SU-DHL-6 (cell line): ENCODE results near the gene OLFM1.

Experiments used
- H2AFZ ChIP-seq: fragments of 200-600 bp; sonication (generic); 2 replicates; pipeline ENCODE4 v1.6.1; 2014; ENCODE audit warnings: low read depth, mild to moderate bottlenecking, moderate library complexity, mixed read lengths, antibody characterized with exemption, low read length; ENCODE audit not compliant: severe bottlenecking
- H3F3A ChIP-seq: fragments of 200-600 bp; shearing (Covaris generic); 2 replicates; pipeline ENCODE4 v1.6.0; 2016; ENCODE audit warnings: antibody characterized with exemption, mild to moderate bottlenecking; ENCODE audit not compliant: insufficient read depth
- H3K27ac ChIP-seq: fragments of 200-600 bp; sonication (generic); 2 replicates; pipeline ENCODE4 v1.5.1; 2016; ENCODE audit warnings: low read depth, mild to moderate bottlenecking, low read length, moderate library complexity, mixed read lengths
- H3K27me3 ChIP-seq: fragments of 200-600 bp; sonication (generic), shearing (Covaris generic); 2 replicates; pipeline ENCODE4 v1.6.0; 2014; ENCODE audit warnings: mild to moderate bottlenecking, low read length
- H3K36me3 ChIP-seq: fragments of 200-600 bp; sonication (generic); 2 replicates; pipeline ENCODE4 v1.6.1; 2014; ENCODE audit warnings: mild to moderate bottlenecking, low read length, mixed read lengths
- H3K4me2 ChIP-seq: fragments of 300-600, 200-600 bp; shearing (Covaris generic), sonication (generic); 2 replicates; pipeline ENCODE4 v1.6.0; 2014; ENCODE audit warnings: low read length, low read depth, mild to moderate bottlenecking; ENCODE audit not compliant: poor library complexity, severe bottlenecking
- H3K4me3 ChIP-seq: fragments of 200-600 bp; sonication (generic); 2 replicates; pipeline ENCODE4 v1.5.1; 2014; ENCODE audit warnings: antibody characterized with exemption, low read length, mild to moderate bottlenecking, mixed read lengths; ENCODE audit not compliant: insufficient read depth, poor library complexity, severe bottlenecking
- H3K79me2 ChIP-seq: fragments of 200-600 bp; sonication (generic); 2 replicates; pipeline ENCODE4 v1.6.1; 2014; ENCODE audit warnings: mild to moderate bottlenecking, low read length, moderate library complexity; ENCODE audit not compliant: insufficient read depth
- H3K9ac ChIP-seq: fragments of 200-600 bp; sonication (generic); 2 replicates; pipeline ENCODE4 v1.7.0; 2014; ENCODE audit warnings: mild to moderate bottlenecking, low read length
- H3K9me2 ChIP-seq: fragments of 200-600 bp; sonication (generic); replicated peaks from 2 replicates; pipeline ENCODE4 v1.6.1; 2014; ENCODE audit warnings: low read length; ENCODE audit not compliant: insufficient read depth
- H3K9me3 ChIP-seq: fragments of 200-600 bp; sonication (generic); 2 replicates; pipeline ENCODE4 v1.6.1; 2014; ENCODE audit warnings: low read length, mixed read lengths; ENCODE audit not compliant: insufficient read depth
- H4K20me1 ChIP-seq: fragments of 200-600 bp; sonication (generic); 2 replicates; pipeline ENCODE4 v1.6.1; 2014; ENCODE audit warnings: low read depth, mild to moderate bottlenecking, antibody characterized with exemption, low read length, moderate library complexity, mixed read lengths
- CTCF ChIP-seq: fragments of 200-600 bp; sonication (generic); IDR thresholded peaks from one replicate; pipeline ENCODE4 v1.5.1; 2017; ENCODE audit warnings: antibody characterized with exemption, mild to moderate bottlenecking, low read length, moderate library complexity; ENCODE audit not compliant: insufficient read depth, poor library complexity, severe bottlenecking
- EZH2phosphoT487 ChIP-seq: fragments of 200-600 bp; sonication (generic), shearing (Covaris generic); conservative IDR thresholded peaks from 2 replicates; pipeline ENCODE4 v1.6.1; 2018; ENCODE audit warnings: mild to moderate bottlenecking, antibody characterized with exemption, low read length, moderate library complexity, mixed read lengths

Gene OLFM1

DNA sequence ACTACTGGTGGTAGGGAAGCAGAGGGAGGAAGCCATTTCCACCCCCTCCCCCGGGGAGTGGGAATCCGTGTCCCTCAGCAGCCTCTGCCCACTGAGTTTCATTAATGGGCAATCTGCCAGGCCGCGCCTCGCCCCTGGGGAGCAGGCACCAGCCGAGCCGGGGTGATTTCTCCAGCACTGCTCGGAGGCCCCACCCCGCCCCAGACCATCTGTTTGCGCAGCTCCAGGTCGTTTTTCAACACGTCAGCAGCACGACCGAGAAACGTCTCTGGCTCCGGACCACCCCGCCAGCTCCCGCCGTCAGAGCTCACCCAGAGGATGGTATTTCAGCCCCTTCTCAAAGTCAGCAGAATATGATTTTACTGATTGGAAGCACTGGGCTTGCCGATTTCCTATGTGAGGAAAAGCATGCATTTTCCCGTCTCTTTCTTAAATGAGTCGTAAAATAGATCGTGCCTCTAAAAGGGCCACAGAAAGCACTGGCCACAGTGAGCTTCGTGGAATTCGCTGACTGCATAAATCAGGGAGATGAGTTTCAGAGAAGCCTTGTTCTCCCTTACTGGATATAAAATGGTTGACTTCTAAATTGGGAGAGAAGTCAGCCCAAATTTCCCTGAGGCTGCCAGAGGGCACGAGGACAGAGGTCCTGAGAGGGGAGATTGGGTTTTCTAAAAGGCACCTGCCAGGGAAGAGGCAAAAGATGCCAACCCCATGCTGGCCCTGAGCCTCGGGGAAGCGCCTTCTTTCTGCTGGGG lies 47.0 kb downstream of the OLFM1 start:
- Histone ChIP-seq H3F3A (no peaks in the 10 kb centered on the region), H3K4me3 (no peak overlapping the region), H3K9me2 (no peaks in the 10 kb centered on the region), H3K9ac (no peak overlapping the region), H3K27me3 (no peaks in the 10 kb centered on the region), H3K4me2 (no peak overlapping the region), H3K27ac (no peak overlapping the region), H3K9me3 (0 out of 2 replicates have a peak, but pooled peaks cover 2% of the 10 kb centered on the region), H4K20me1 (no peaks in the 10 kb centered on the region), H2AFZ (no peak overlapping the region), H3K36me3 (no peaks in the 10 kb centered on the region), H3K79me2 (no peaks in the 10 kb centered on the region)
- TF ChIP-seq EZH2phosphoT487 (no peak), CTCF (no peak)

GRCh38 chr9:135135171-135135928 lies 47.9 kb downstream of the OLFM1 start:
- H3K27ac ChIP-seq: no peak overlapping the region
- H3K9me2 ChIP-seq: no peaks in the 10 kb centered on the region
- H3K9ac ChIP-seq: no peak overlapping the region
- no peaks in the 10 kb centered on the region for H3K36me3 ChIP-seq
- no peak overlapping the region for H3K4me2 ChIP-seq
- no peaks in the 10 kb centered on the region for H3K27me3 ChIP-seq
- TF ChIP-seq CTCF: no peak
- TF ChIP-seq EZH2phosphoT487: no peak
- H4K20me1 ChIP-seq: no peaks in the 10 kb centered on the region
- no peaks in the 10 kb centered on the region for H3K79me2 ChIP-seq
- no peaks in the 10 kb centered on the region for H3F3A ChIP-seq
- no peak overlapping the region for H3K4me3 ChIP-seq
- H2AFZ ChIP-seq: no peak overlapping the region
- H3K9me3 ChIP-seq: no peaks in the 10 kb centered on the region

GRCh38 chr9:135135929-135136315 lies 48.5 kb downstream of the OLFM1 start:
- no peaks in the 10 kb centered on the region for H3K36me3 ChIP-seq
- H3K4me3 ChIP-seq: no peak overlapping the region
- H3K27me3 ChIP-seq: no peaks in the 10 kb centered on the region
- no peaks in the 10 kb centered on the region for H3K9me2 ChIP-seq
- H3K27ac ChIP-seq: no peak overlapping the region
- TF ChIP-seq EZH2phosphoT487: no peak
- no peak for TF ChIP-seq CTCF
- no peaks in the 10 kb centered on the region for H3F3A ChIP-seq
- no peaks in the 10 kb centered on the region for H4K20me1 ChIP-seq
- H2AFZ ChIP-seq: no peak overlapping the region
- no peaks in the 10 kb centered on the region for H3K9me3 ChIP-seq
- H3K9ac ChIP-seq: no peak overlapping the region
- H3K79me2 ChIP-seq: no peaks in the 10 kb centered on the region
- H3K4me2 ChIP-seq: no peak overlapping the region
